ENCODE measurements around the gene ENOSF1. TPM values are rescaled to one million over a fixed set of nuclear protein-coding genes. Genes with fewer than 3 reads are reported as not detected.
A peak's percentile ranks its signal among the peaks of the same experiment; 100 is the strongest.

Gene ENOSF1
- polyA plus RNA-seq, 4 donors: 68.5 to 101 (median 75.7) TPM

DNA sequence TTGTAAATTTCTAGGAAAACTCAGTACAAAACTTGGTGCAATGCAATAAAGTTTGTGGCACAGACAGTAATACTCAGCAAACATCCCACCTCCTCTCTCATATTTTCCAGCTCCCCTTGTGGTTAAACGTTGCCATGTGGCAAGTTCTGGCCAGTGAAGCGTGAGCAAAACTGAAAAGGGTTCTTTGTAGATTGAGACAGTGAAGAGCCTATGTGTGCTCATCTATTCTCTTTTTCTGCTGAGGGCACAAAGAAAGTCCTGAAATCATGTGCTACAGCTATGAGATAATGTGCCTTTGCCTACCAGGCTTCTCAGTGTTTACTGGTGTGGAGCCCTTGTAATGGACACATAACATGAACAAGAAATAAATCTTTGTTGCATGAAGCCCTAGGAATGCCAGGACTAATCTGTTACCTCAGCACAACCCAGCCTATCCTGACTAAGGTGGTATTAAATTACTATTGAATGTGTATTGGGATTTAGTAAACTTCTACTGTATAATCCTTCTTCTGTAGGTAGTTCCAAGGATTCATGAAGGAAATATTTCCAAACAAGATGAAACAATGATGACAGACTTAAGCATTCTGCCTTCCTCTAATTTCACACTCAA is 67.9 kb downstream of the ENOSF1 start:
- DNase-seq (ENCODE audit: low read depth in 4 of 4, low spot score in 3 of 4): no peak

DNA sequence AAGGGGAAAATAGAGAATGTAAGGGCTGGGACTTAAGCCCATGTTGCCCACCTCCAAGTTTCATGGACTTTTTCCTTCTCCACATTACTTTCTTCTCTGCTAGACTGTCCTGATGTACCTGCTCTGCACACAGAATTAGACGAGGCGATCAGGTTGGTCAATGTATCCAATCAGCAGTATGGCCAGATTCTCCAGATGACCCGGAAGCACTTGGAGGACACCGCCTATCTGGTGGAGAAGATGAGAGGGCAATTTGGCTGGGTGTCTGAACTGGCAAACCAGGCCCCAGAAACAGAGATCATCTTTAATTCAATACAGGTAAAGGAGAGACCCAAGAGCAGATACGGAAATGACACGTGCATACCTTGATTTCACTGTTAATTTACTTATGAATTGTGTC is 71.2 kb downstream of the ENOSF1 start:
- DNase-seq (ENCODE audit: low read depth in 4 of 4, low spot score in 3 of 4): no peak

DNA sequence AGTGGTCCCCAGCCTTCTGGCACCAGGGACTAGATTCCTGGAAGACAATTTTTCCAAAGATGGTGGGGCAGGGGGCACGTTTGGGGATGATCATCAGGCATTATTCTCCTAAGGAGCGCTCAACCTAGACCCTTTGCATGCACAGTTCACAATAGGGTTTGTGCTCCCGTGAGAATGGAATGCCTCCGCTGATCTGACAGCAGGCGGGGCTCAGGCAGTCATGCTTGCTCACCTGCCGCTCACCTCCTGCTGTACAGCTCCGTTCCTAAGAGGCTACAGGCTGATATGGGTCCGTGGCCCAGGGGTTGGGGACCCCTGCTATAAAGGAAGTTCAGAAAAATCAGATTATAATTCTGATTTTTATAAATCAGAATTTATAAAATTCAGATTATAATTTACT is 77.3 kb downstream of the ENOSF1 start:
- DNase-seq (ENCODE audit: low read depth in 4 of 4, low spot score in 3 of 4): no peak

DNA sequence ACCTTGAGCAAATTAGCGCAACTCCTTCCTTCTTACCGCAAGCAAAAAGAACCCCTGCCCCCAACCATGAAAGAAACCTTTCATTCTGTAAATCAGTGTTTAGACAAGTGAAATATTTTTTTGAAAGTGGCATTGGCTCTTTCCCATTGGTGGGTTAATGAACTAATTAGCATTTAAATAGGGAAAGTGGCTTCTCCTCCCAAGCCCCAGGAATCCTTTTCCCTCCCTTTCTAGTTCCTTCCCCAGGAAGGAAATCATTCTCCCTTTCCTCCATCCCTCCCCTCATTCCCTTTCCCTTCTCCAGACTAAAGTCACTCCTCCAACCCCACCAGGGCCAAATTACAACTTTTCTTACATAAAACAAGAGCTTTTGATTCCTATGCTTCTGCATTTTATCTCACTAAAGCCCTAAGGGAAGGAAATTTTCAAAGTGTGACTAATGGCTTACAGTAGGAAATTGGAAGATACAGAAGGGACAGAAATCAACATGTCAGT is 77.8 kb downstream of the ENOSF1 start:
- no peak for DNase-seq (ENCODE audit: low read depth in 4 of 4, low spot score in 3 of 4)

DNA sequence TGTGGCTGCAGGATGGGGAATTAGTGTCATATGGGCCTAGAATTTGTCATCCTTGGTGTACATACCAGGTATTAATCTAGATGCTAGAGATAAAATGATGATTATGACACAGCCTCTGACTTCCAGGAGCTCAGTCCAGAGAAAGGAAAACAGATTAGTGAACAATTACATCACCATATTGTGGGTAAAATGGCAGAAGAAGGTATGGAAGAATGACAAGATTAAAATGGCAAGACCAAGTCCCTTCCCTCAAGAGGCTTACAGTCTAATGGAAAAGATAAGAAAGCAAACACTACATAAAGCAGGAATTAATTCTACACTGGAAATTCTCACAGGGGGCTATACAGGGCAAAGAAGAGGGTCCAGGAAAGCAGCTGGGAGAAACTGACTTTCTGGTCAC is 80.9 kb downstream of the ENOSF1 start:
- no peak for DNase-seq (ENCODE audit: low read depth in 4 of 4, low spot score in 3 of 4)

DNA sequence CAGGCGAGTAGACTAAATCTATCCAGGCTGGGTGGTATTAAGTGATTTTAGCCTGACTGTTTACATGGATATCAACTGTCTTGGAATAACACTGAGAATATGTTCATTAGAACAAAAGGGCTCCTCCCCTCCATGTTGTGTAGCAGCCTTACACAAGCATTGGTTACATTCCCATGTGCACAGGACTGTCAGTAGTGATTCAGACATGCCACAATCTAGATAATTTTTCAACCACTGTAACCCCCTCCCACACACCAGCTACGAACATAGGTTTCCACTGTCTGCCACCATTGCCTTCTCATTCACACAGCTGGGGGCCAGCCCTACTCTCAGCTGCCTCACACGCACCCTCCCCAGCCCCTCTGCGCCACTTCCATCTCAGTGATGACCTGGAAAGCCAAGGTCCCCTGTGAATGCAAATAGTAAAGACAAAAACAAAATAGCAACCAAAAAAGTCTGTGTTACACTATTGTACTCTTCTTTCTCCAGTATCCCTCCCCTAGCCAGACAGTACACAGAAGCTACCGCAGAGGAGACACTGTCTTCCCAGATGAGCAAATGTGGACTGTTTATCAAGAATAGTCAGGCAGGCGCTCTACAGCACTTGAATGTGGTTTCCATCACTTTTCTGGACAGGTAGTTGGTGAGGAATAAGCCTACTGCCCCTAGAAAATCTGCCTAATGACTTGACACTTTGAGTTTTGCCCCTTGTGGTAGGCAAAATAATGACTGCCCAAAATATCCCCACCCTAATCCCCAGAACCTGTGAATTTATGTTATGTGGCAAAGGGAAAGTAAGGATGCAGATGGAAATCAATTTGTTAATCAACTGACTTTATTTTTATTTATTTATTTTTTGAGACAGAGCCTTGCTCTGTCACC is 82.9 kb downstream of the ENOSF1 start:
- DNase-seq (ENCODE audit: low read depth in 4 of 4, low spot score in 3 of 4): no peak

DNA sequence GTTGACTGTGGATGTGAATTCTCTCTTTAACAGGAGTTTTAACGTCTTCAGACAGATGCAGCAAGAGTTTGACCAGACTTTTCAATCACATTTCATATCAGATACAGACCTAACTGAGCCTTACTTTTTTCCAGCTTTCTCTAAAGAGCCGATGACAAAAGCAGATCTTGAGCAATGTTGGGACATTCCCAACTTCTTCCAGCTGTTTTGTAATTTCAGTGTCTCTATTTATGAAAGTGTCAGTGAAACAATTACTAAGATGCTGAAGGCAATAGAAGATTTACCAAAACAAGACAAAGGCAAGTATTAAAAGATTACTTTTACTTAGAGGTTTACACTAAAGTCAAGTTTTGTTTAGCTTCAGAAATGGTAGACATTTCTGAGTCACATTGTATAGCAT is 85.2 kb downstream of the ENOSF1 start:
- no peak for DNase-seq (ENCODE audit: low read depth in 4 of 4, low spot score in 3 of 4)

DNA sequence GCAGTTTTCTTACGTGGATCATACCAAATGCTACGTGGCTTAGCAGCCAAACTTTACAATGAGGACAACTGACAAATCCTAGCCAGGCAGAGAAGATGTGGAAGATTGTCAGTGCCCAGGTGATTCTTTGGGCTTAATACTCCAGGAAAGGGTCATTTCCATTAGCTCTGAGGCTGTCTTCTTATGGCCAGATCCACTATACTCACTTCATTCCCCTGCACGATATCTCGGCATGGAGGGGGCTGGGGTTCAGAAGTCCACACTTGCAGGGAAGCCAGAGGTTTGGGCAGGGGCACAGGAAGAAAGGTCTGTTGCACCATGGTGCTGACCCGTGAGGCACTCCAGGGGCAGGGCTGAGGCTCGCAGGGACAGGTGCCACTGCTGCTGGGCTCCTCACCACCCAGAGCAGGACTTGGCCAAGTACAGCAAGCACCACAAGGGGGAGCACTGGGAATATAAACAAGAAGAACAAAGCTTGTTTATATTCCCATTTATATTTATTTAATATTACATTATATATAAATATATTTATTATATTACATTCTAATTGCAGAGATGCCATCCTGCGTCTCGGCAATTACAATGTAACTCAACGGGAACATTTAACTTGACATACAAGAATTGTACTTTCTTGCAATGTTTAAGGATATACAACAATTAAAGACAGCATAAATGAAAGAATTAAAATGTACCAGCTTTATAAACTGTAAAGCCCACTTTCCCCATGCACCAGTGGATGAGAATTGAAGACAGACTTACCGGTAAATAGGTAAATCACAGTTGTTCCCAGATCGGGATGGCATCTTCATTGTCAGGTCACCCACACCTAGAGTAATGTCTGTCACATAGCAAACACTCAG is 88.4 kb downstream of the ENOSF1 start:
- DNase-seq (ENCODE audit: low read depth in 4 of 4, low spot score in 3 of 4): peak in 2 of 4 donors; percentile 41 to 54

DNA sequence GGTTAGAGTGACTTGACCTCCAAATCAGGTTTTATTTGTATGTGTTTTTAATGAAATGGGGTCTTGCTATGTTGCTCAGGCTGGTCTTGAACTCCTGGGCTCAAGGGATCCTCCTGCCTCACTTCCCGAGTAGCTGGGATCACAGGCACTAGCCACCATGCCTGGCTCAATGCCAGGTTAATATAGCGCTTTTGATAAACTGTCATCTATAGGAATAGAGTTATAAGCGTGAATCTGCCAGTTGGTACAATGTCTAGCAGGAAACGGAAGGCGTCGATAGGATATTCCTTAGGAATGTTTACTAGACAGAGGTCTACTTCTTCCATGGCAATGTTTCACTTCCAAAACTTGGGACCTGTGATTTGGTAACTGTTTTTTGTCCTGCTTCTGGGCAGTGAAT is 90.1 kb downstream of the ENOSF1 start:
- no peak for DNase-seq (ENCODE audit: low read depth in 4 of 4, low spot score in 3 of 4)

DNA sequence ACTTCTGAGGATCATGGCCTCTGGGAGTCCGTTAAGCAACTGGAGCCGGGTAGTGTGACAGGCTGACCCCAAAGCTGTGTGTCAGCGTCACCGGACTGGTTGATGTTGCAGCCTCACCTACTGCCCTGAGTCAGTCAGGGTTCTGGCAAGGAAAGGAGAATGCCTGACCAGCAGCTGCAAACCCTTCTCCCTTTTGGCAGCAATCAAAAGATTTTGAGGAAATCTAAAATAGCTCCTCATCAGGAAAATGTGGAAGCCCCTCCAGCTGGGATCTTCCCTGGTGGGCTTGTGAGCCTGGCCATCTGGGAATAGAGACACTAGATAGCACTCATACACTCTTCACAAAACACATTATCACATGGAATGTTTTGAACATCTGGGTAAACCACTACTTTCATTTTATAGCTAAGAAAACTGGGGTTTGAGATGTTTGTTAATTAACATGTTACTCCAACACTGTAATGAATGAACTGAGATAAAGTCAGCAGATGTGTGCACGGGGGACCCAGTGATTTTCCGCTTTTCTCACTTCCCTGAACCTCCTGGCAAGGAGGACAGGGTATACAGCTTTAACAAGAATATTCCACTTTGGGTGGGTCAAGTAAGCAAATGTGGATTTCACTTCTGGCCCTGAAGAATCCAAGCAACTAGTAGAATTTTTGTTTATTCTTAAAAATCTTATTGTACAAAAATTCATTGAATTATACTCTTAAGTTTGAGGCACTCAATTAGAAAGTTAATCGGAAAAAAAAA is 91.0 kb downstream of the ENOSF1 start:
- no peak for DNase-seq (ENCODE audit: low read depth in 4 of 4, low spot score in 3 of 4)

Other genes with a start within 250 kb of the ENOSF1 start
- 10 to 100 TPM; 28.0 to 32.7 (median 29.1) TPM for gene COLEC12, start 211.9 kb downstream of the ENOSF1 start, polyA plus RNA-seq (ENCODE audit: insufficient read length in 4 of 4)
- gene CETN1, start 132.2 kb downstream of the ENOSF1 start, polyA plus RNA-seq (ENCODE audit: insufficient read length in 4 of 4): not detected
- 10 to 100 TPM in 3 of 4 donors, 1 to 10 TPM in 1; 6.2 to 18.3 (median 14.9) TPM for gene CLUL1, start 115.6 kb downstream of the ENOSF1 start, polyA plus RNA-seq (ENCODE audit: insufficient read length in 4 of 4)
- gene TYMS, start 55.0 kb downstream of the ENOSF1 start, polyA plus RNA-seq (ENCODE audit: insufficient read length in 4 of 4): 100 to 1,000 TPM; 116 to 126 (median 119) TPM
- gene YES1, start 99.6 kb upstream of the ENOSF1 start, polyA plus RNA-seq (ENCODE audit: insufficient read length in 4 of 4): 10 to 100 TPM; 65.4 to 83.7 (median 80.5) TPM
- under 1 TPM; 0.08 to 0.40 (median 0.24) TPM for gene ADCYAP1, start 192.2 kb upstream of the ENOSF1 start, polyA plus RNA-seq (ENCODE audit: insufficient read length in 4 of 4)

Measured in right renal pelvis (tissue), 4 donors.